ENCODE measurements around the gene C1orf226.
"Not testable (repeated sequence)": the region's sequence is repeated elsewhere in the genome, so short reads cannot be mapped to it uniquely, and the experiment has no call there.

C1orf226 gene

DNA sequence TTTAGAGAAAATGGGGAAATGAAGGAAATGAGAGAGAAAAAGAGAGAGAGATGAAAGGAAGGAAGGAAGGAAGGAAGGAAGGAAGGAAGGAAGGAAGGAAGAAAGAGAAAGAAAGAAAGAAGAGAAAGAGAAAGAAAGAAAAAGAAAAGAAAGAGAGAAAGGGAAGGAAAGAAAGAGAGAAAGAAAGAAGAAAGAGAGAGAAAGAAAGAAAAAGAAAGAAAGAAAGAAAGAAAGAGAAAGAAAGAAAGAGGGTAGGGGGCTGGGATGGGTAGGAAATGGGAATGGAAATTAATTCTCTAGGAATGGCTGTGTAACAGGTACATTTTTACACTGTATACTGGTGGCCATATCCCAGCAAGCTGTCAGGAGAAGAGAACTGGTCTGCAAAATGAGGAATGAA lies 34.7 kb downstream of the C1orf226 start:
- no peak for DNase-seq

DNA sequence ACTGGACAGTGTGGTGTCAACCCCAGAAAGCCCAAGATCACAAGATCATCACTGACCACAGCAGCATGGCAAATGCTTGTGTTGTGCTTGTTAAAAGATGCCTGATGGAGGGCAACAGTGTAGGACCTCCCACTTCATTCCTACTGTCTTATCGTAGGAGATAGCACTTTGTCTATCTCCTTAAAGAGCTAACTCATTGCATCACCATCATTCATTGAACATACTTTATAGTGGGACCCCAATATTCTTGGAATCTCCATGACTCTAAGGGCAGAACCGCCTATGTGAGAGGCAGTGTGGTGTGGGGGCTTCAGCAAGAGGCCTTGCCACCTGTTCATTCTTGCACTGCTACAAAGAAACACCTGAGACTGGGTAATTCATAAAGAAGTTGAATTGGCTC lies 35.4 kb downstream of the C1orf226 start:
- no peak for DNase-seq

DNA sequence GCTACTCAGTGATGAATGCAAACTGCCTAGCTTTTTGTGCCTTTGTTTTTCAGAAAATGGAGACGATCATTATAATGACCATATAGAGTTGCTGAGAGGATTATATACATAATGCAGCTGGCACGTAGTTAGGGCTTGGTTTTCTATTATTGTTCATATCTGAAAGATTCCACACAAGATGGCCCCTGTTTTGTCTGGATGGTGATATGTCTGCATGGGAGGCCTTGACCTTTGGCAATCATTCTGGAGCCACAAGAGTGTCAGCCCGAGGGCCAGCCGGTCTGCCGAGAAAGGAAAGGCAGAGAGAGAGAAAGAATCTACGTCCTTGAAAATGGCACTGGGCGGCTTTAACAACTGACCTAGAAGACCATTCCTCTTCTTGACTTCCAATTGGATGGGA lies 36.1 kb downstream of the C1orf226 start:
- no peak for DNase-seq

DNA sequence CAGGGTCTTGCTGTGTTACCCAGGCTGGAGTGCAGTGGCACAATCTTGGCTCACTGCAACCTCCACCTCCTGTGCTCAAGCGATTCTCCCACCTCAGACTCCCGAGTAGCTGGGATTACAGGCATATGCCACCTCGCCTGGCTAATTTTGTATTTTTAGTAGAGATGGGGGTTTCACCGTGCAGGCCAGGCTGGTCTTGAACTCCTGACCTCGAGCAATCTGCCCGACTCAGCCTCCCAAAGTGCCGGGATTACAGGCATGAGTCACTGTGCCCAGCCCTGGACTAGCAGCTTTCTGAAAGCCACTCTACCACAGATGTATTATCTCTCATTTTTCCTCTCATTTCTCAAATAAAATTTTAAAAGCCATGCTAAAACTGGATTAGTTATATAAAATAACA lies 37.1 kb downstream of the C1orf226 start:
- DNase-seq: not testable (repeated sequence)

DNA sequence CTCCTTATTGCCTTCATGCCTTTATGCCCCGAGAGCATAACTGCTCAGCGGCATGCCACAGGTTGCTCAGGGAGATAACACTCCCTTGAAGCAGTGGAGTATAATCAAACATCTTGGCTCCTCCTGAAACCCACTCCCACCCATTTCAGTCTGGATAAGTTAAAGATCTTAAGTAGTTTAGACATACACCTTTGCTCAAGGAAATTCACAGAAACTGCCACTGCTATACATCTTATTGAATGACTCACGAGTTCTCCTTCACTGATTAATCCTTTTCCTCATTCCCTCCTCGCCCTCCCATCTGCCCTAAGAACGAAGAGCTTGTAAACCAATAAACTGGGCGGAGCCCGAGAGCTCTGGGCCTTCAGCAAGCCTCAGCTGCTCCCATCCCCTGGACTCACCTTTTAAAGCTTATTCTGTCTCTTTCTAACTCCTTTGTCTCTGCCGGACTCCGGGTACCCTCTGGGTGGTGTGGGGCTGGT lies 38.0 kb downstream of the C1orf226 start:
- DNase-seq: not testable (repeated sequence)

DNA sequence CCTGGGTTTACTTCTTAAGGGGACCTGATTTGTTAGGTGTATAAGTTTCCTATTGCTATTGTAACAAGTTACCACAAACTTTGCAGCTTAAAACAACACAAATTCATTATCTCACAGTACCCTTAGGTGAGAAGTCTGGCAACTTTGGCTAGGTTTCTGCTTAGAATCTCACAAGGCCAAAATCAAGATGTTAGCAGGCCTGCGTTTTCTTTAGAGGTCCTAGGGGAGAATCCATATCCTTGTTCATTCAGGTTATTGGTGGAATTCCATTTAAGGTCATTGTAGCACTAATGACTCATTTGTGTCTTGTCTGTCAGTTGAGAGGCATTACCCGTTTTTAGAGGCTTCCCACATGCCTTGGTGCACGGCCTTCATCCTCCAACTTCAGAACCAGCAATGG lies 38.6 kb downstream of the C1orf226 start:
- no peak for DNase-seq

DNA sequence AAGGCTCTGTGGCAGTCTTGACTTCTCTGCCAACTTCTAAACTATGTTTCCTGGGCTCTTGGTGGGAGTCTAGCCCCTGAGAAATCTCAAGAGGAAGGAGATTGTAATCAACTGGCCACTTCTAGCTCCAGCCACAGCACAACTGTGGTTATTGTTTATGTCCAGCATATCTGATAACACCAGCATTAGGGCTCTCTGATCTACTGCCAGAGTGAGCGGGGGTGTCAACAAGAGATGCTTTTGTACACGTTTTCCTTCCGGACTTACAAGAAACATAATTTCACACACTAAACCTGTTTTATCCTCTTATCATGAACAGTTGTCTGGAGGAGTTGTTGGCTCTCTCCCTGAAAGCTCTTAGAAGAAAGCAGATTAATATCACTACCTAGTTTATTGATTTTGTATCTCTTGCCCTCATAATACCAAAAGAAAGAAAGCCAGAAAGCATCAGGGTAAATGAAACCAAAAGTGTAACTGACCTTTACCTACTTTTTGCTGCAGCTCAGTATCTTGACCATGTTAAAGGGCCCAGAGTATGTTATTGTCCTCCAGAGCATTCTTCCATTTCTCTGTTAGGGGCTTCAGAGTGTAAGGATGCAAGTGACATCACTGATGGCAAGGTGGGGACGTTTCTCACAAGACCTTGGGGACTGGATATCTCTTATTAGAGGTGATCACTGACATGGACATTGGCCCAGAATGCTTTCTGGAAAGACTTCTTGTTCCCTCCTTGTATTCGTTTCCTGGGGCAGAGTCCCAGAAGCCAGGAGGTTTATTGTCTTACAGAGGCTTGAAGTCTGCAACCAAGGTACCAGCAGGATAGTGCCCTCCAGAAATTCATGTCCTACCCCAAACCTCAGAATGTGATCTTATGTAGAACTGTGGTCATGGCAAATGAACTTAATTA lies 40.0 kb downstream of the C1orf226 start:
- DNase-seq: no peak

DNA sequence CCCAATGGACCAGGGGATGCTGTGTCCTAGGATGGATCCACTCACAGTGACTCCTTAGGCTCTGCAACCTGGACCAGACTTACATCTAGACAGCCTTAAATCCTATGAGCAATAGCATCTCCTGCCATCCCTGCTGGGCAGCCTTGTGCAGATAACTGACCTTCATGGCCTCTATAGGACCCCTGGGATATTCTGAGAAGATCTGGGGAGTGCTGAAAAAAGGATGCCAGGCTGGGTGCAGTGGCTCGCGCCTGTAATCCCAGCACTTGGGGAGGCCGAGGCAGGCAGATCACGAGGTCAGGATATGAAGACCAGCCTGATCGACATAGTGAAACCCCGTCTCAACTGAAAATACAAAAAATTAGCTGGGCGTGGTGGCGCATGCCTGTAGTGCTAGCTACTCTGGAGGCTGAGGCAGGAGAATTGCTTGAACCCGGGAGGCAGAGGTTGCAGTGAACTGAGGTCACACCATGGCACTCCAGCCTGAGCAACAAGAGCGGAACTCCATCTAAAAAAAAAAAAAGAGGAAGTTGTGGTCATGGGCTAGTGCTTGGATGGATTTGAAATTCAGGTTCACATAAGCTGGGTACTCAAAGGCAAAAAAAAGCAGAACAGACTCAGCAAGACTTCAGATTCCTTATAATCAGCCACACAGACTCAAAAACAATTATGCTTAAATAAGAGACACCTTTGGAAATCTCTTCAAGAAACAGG lies 41.3 kb downstream of the C1orf226 start:
- no peak for DNase-seq

DNA sequence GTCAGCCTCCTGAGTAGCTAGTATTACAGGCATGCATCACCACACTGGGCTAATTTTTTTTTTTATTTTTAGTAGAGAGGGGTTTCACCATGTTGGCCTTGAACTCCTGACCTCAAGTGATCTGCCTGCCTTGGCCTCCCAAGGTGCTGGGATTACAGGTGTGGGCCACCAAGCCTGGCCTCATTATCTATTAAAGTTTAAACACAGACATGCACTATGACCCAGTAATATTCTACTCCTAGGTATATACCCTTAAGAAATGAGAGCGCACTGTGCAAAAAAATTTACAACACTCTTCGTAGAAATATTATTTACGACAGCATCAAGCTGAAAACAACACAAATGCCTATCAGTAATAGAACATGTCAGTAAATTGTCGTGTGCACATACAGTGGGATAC lies 49.1 kb downstream of the C1orf226 start:
- no peak for DNase-seq

DNA sequence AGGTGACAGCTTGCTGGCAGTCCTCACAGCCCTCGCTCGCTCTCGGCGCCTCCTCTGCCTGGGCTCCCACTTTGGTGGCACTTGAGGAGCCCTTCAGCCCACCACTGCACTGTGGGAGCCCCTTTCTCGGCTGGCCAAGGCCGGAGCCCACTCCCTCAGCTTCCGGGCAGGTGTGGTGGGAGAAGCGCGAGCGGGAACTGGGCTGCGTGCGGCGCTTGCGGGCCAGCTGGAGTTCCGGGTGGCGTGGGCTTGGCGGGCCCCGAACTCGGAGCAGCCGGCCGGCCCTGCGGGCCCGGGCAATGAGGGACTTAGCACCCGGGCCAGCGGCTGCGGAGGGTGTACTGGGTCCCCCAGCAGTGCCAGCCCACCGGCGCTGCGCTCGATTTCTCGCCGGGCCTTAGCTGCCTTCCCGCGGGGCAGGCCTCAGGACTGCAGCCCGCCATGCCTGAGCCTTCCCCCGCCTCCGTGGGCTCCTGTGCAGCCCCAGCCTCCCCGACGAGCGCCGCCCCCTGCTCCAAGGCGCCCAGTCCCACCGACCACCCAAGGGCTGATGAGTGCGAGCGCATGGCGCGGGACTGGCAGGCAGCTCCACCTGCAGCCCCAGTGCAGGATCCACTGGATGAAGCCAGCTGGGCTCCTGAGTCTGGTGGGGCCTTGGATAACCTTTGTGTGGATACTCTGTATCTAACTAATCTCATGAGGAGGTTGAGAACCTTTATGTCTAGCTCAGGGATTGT lies 51.6 kb downstream of the C1orf226 start:
- DNase-seq: not testable (repeated sequence)
